ENCODE results near the gene SDHAF1.

The SDHAF1 gene

DNA sequence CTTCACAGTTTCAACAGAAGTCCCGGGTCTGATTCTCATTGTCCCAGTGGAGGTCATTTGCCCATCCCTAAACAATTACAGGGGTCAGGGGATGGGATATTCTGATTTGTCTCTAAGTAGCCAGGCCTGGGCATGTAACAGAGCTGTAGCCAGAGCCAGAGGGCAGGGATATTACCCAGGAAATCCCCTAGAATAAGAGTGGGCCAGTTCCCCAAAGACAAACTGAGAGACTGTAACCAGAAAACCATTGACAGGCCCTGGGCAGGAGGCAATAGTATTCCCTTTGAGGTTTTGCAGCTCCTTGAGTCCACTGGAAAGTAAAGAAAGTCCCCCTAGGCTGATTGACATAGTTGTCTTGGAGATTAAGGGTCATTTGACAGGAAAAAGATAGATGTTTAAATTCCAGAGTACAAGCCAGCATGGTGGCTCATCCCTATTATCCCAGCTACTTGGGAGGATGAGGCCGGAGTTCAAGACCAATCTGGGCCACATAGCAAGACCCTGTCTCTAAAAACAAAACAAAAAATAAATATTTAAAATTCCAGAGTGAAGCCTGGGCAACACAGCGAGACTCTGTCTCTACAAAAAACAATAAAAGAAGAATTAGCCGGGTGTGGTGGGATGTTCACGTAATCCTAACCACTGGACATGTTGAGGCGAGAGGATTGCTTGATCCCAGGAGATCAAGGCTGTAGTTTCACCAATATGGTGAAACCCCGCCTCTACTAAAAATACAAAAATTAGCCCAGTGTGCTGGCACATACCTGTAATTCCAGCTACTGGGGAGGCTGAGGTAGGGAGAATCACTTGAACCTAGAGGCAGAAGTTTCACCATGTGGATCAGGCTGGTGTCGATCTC is 1.9 kb upstream of the SDHAF1 start:
- TF ChIP-seq, protein P1, sequence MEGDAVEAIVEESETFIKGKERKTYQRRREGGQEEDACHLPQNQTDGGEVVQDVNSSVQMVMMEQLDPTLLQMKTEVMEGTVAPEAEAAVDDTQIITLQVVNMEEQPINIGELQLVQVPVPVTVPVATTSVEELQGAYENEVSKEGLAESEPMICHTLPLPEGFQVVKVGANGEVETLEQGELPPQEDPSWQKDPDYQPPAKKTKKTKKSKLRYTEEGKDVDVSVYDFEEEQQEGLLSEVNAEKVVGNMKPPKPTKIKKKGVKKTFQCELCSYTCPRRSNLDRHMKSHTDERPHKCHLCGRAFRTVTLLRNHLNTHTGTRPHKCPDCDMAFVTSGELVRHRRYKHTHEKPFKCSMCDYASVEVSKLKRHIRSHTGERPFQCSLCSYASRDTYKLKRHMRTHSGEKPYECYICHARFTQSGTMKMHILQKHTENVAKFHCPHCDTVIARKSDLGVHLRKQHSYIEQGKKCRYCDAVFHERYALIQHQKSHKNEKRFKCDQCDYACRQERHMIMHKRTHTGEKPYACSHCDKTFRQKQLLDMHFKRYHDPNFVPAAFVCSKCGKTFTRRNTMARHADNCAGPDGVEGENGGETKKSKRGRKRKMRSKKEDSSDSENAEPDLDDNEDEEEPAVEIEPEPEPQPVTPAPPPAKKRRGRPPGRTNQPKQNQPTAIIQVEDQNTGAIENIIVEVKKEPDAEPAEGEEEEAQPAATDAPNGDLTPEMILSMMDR (IDR thresholded peaks at IDR 0.05; ENCODE audit: borderline replicate concordance, insufficient read depth, low read depth, low read length), result no peak
- H3K4me3 ChIP-seq (ENCODE audit: low read depth, low read length), result no peak overlapping the region

DNA sequence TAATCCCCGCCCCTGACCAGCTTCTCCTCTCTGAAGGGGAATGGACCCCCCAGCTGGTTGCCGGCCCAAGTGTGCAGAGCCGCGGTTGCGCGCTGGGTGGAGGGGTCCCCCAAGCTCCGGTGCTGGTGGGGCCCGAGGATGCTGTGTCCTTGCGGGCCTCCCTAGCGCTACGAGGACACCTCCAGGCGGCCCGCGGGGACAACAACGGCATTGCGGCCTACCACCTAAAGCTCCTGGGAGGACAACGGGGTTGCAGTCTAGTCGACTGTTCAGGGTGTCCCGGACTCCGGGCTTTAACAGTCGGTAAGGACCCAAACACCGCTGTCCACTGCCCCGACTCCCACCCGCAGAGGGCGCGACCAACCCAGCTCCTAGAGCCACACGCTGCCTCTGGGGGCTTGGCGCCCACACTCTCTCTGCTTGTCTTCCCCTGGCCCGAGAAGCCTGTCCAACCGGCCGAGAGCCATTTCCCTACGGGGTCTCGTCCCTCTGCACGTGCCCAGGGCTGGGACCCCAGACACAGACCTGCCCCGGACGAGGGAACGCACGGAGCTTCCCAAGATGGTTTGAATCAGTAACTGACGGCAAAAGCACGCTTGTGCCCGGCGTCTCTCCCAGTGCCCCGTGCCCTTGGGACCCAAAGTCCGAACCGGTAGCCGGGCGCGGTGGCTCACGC is 927 bp upstream of the SDHAF1 start:
- peak overlapping the region; percentile 43 for H3K4me3 ChIP-seq (ENCODE audit: low read depth, low read length)
- TF ChIP-seq, protein P1 (IDR thresholded peaks at IDR 0.05; ENCODE audit: borderline replicate concordance, insufficient read depth, low read depth, low read length), result 0 out of 2 replicates have a peak, but pooled peaks have one; percentile 16

DNA sequence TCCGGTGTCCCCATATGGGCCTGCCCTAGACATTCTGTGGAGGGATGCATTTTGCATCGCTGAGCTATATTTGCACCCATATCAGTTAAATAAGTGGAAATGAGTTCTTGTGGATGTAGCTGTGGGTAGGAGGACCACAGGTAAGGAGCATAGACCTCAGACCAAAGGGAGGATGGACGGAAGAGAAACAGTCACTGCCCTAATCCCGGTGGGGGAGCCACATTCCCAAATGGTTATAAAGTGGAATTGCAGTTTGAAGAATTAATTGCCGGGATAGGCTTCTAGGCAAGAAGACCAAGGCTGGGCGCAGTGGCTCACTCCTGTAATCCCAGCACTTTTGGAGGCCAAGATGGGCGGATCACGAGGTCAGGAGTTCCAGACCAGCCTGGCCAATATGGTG is 1.8 kb downstream of the SDHAF1 start:
- no peak overlapping the region for H3K4me3 ChIP-seq (ENCODE audit: low read depth, low read length)
- TF ChIP-seq, protein P1 (IDR thresholded peaks at IDR 0.05; ENCODE audit: borderline replicate concordance, insufficient read depth, low read depth, low read length), result no peak

DNA sequence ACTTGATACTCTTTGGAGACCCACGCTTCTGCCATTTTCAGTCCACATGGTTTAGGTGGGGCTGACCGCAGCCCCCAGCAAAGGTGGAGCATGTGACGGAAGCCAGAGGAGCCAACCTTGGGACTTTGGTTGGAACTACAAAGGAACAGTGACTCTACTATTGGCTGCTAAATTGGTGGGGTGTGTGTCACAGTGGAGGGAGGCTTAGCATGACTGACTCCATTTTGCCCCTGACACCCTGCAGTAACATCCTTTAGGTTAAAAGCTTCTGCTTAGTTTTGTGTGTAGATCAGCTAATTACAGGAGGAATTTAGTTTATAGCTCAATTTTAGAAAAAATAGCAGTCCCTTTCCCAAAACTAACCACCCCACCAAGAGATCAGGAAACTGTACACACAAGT is 6.6 kb downstream of the SDHAF1 start:
- no peak overlapping the region for H3K4me3 ChIP-seq (ENCODE audit: low read depth, low read length)
- TF ChIP-seq, protein P1 (IDR thresholded peaks at IDR 0.05; ENCODE audit: borderline replicate concordance, insufficient read depth, low read depth, low read length), result no peak

DNA sequence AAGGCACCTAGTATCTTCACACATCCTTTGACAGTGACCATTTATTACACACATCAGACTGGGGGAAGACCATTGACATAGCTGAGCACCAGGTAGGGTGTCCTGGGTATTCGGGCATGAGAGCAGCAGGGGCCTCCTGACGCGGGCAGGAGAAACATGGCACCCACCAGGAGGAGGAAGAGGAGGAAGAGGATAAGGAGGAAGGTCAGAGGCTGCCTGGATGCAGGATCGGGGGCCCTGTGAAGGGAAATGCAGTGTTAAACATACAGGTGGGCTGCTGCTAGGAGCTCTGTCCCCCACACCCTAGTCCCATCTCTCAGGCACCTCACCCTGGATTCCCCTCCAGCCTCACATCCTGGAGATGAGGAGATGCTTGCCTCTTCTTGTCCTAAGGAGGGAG is 8.3 kb downstream of the SDHAF1 start:
- TF ChIP-seq, protein P1 (IDR thresholded peaks at IDR 0.05; ENCODE audit: borderline replicate concordance, insufficient read depth, low read depth, low read length), result no peak
- no peak overlapping the region for H3K4me3 ChIP-seq (ENCODE audit: low read depth, low read length)

DNA sequence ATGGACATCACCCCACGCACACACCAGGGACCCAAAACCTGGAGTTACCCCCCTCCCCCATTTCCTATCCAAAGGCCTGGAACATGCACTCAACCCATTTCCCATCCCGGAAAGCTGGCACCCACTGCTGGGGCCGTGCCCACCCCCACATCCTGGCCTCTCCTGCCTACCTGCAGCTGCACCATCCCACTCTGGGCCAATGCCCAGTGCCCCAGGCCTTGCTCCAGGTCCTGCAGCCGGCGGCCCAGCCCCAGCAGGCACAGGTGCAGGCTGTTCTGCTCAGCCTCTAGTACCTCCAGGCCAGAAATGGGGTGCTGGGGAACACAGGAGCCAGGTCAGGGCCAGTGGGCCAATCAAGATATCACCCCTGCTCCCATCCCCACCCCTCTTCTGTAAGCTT is 12.0 kb downstream of the SDHAF1 start:
- TF ChIP-seq, protein P1 (IDR thresholded peaks at IDR 0.05; ENCODE audit: borderline replicate concordance, insufficient read depth, low read depth, low read length), result no peak
- no peak overlapping the region for H3K4me3 ChIP-seq (ENCODE audit: low read depth, low read length)

Measured in GM12875 (cell line).